Measurements from ENCODE around the gene SGCA. TPM values are rescaled to one million over a fixed set of nuclear protein-coding genes. Genes with fewer than 3 reads are reported as not detected.

Gene SGCA
- total RNA-seq, 2 experiments from 2014 or later: 0.57 to 1.1 TPM

DNA sequence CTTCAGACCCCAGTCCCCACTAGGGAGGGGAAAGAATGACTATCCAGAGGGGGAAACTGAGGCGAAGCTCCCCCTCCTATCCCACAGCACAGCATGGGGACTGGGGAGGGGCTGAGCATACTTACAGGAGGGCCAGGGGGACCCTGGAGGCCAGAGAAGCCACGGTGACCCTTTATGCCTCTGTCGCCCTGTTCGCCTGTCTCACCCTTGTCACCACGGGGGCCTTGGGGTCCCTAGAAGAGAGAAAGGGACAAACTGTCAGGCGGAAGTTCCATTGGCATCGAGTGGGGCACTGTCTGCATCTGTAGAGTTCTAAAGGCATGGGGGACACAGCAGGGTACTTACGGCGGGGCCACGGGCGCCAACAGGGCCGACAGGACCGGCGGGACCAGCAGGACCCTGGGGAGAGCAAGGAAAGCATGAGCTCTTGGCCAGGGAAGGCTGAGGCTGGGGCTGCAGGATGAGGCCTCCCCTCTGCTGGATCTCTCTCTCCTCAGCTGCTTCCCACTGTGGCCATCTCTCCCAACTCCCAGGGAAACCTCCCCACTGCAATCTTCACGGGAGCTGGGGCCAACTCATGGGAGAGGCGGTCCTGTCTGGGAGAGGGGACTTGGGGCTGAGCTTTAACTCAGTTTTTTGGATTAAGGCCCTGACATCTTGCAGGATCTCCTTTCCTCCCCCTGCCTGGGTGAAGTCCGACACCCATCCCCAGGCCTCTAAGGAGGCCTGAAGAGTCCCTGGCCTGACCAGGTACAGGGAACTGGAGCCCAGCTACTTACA, 22.1 kb downstream of the SGCA start:
- no peaks in the 10 kb centered on the region for H3K36me3 ChIP-seq (ENCODE audit: insufficient read depth, low read length)
- H3K79me2 ChIP-seq (ENCODE audit: insufficient read depth, low read depth, low read length): no peaks in the 10 kb centered on the region
- H3K4me1 ChIP-seq (ENCODE audit: insufficient read depth, low read length, poor library complexity, severe bottlenecking): peaks cover 23% of the 10 kb centered on the region
- ChIA-PET CTCF (ENCODE audit: unreplicated experiment) (interaction anchor here (0.8 kb wide), 1 partner anchor 9 kb away, joined by 4 read pairs; no protein-coding TSS in a partner anchor), POLR2A (interaction anchor here (0.5 kb wide), 1 partner anchor 12 kb away, joined by 3 read pairs; no protein-coding TSS in a partner anchor)
- no peak overlapping the region for H3K27ac ChIP-seq (ENCODE audit: low read depth, low read length, poor library complexity, severe bottlenecking)
- DNase-seq (ENCODE audit: low spot score): no peak
- H4K20me1 ChIP-seq (ENCODE audit: insufficient read depth, low read length): no peaks in the 10 kb centered on the region
- no peaks in the 10 kb centered on the region for H3K9me3 ChIP-seq (ENCODE audit: low read length)
- H3K4me3 ChIP-seq (ENCODE audit: low read depth, low read length, poor library complexity, severe bottlenecking): no peak overlapping the region
- no peak for TF ChIP-seq EZH2phosphoT487 (IDR thresholded peaks at IDR 0.05; ENCODE audit: borderline replicate concordance, low read depth, low read length)
- TF ChIP-seq, protein P1, sequence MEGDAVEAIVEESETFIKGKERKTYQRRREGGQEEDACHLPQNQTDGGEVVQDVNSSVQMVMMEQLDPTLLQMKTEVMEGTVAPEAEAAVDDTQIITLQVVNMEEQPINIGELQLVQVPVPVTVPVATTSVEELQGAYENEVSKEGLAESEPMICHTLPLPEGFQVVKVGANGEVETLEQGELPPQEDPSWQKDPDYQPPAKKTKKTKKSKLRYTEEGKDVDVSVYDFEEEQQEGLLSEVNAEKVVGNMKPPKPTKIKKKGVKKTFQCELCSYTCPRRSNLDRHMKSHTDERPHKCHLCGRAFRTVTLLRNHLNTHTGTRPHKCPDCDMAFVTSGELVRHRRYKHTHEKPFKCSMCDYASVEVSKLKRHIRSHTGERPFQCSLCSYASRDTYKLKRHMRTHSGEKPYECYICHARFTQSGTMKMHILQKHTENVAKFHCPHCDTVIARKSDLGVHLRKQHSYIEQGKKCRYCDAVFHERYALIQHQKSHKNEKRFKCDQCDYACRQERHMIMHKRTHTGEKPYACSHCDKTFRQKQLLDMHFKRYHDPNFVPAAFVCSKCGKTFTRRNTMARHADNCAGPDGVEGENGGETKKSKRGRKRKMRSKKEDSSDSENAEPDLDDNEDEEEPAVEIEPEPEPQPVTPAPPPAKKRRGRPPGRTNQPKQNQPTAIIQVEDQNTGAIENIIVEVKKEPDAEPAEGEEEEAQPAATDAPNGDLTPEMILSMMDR (conservative IDR thresholded peaks at IDR 0.05; ENCODE audit: low read length): no peak
- H3K9me2 ChIP-seq (ENCODE audit: insufficient read depth, low read length): no peaks in the 10 kb centered on the region
- intact Hi-C loops (cut with micrococcal nuclease; ENCODE audit: unreplicated experiment): no loop called here
- H2AFZ ChIP-seq (ENCODE audit: low read length): no peak overlapping the region
- H3K4me2 ChIP-seq (ENCODE audit: low read length): no peak overlapping the region
- no TSS peak for BruUV-seq (replicated peaks)

DNA sequence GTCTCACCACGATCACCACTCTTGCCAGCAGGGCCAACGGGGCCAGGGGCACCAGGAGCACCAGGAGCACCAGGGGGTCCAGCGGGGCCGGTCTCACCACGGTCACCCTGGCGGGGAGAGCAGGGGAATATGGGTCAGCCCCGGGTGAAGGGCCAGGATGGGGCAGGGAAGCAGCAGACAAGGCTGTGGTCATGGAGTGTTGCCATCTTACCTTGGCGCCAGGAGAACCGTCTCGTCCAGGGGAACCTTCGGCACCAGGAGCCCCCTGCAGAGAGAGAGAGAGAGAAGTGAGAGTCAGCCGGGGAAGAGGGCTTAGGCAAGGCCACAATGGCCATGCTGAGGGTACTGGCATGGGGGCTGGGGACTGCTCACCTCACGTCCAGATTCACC, 22.7 kb downstream of the SGCA start:
- TF ChIP-seq EZH2phosphoT487 (IDR thresholded peaks at IDR 0.05; ENCODE audit: borderline replicate concordance, low read depth, low read length): no peak
- TF ChIP-seq, protein P1 (conservative IDR thresholded peaks at IDR 0.05; ENCODE audit: low read length): no peak
- ChIA-PET POLR2A (no interaction called here), CTCF (ENCODE audit: unreplicated experiment) (interaction anchor here (0.8 kb wide), 1 partner anchor 8 kb away, joined by 4 read pairs; no protein-coding TSS in a partner anchor)
- Histone ChIP-seq H3K27ac (ENCODE audit: low read depth, low read length, poor library complexity, severe bottlenecking) (no peak overlapping the region), H2AFZ (ENCODE audit: low read length) (no peak overlapping the region), H3K79me2 (ENCODE audit: insufficient read depth, low read depth, low read length) (no peaks in the 10 kb centered on the region), H3K36me3 (ENCODE audit: insufficient read depth, low read length) (no peaks in the 10 kb centered on the region), H4K20me1 (ENCODE audit: insufficient read depth, low read length) (no peaks in the 10 kb centered on the region), H3K4me3 (ENCODE audit: low read depth, low read length, poor library complexity, severe bottlenecking) (no peak overlapping the region), H3K9me3 (ENCODE audit: low read length) (no peaks in the 10 kb centered on the region), H3K9me2 (ENCODE audit: insufficient read depth, low read length) (no peaks in the 10 kb centered on the region), H3K4me2 (ENCODE audit: low read length) (no peak overlapping the region), H3K4me1 (ENCODE audit: insufficient read depth, low read length, poor library complexity, severe bottlenecking) (peaks cover 17% of the 10 kb centered on the region)
- no peak for DNase-seq (ENCODE audit: low spot score)
- BruUV-seq (replicated peaks): no TSS peak
- intact Hi-C loops (cut with micrococcal nuclease; ENCODE audit: unreplicated experiment): no loop called here

DNA sequence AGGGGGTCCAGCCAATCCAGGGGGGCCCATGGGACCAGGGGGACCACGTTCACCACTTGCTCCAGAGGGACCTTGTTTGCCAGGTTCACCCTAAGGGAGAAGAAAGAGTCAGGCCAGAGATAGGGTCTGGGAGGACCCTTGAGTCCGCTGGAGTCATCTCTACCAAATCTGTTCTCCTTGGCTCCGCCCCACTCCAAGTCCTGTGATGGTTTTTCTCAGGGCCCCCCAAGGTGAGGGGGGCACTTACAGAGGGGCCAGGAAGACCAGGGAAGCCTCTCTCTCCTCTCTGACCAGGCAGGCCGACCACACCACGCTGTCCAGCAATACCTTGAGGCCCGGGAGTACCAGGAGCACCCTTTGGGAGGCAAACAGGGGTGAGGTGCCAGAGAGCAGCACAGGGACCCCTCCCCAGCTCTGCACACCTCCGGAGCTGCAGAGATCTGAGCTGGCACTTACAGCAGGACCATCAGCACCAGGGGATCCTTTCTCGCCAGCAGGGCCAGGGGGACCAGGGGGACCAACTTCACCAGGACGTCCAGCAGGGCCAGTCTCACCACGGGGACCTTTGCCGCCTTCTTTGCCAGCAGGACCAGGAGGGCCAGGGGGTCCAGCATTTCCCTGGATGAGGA, 23.2 kb downstream of the SGCA start:
- ChIA-PET CTCF (ENCODE audit: unreplicated experiment) (no interaction called here), POLR2A (no interaction called here)
- Histone ChIP-seq H3K9me2 (ENCODE audit: insufficient read depth, low read length) (no peaks in the 10 kb centered on the region), H2AFZ (ENCODE audit: low read length) (no peak overlapping the region), H3K4me1 (ENCODE audit: insufficient read depth, low read length, poor library complexity, severe bottlenecking) (peaks cover 12% of the 10 kb centered on the region), H3K9me3 (ENCODE audit: low read length) (no peaks in the 10 kb centered on the region), H3K4me2 (ENCODE audit: low read length) (no peak overlapping the region), H4K20me1 (ENCODE audit: insufficient read depth, low read length) (no peaks in the 10 kb centered on the region), H3K36me3 (ENCODE audit: insufficient read depth, low read length) (no peaks in the 10 kb centered on the region), H3K79me2 (ENCODE audit: insufficient read depth, low read depth, low read length) (no peaks in the 10 kb centered on the region), H3K27ac (ENCODE audit: low read depth, low read length, poor library complexity, severe bottlenecking) (no peak overlapping the region), H3K4me3 (ENCODE audit: low read depth, low read length, poor library complexity, severe bottlenecking) (no peak overlapping the region)
- TF ChIP-seq, protein P1 (conservative IDR thresholded peaks at IDR 0.05; ENCODE audit: low read length): no peak
- no peak for TF ChIP-seq EZH2phosphoT487 (IDR thresholded peaks at IDR 0.05; ENCODE audit: borderline replicate concordance, low read depth, low read length)
- intact Hi-C loops (cut with micrococcal nuclease; ENCODE audit: unreplicated experiment): no loop called here
- no TSS peak for BruUV-seq (replicated peaks)
- DNase-seq (ENCODE audit: low spot score): no peak
